PC-9 (cell line): ENCODE measurements around the gene C15orf62. TPM values are rescaled to one million over a fixed set of nuclear protein-coding genes. Genes with fewer than 3 reads are reported as not detected.

Source experiments
- BruUV-seq: library from RNA; stranded (reverse); fragments of 400-500 nt; replicated peaks from 2 replicates; lab custom pipeline; 2021; lab: Mats Ljungman, UMichigan
- CTCF ChIA-PET: fragments of 300-600 bp; sonication (Branson Sonifier 250); formaldehyde crosslinking; loops from one replicate; lab custom pipeline; 2022; ENCODE audit warnings: antibody characterized with exemption; lab: Charles Lee
- POLR2A ChIA-PET: fragments of 300-600 bp; sonication (Branson Sonifier 250); formaldehyde crosslinking; loops from one replicate; lab custom pipeline; 2022; ENCODE audit warnings: antibody characterized with exemption; ENCODE audit not compliant: unreplicated experiment; lab: Charles Lee
- DNase-seq, 2 experiments: peaks; one replicate each; pipeline versions ENCODE4 v3.0.0 to v3.0.0-alpha.2; 2015 to 2022; ENCODE audit warnings: mixed read lengths in 1 of 2
- H2AFZ ChIP-seq: fragments of 200-600 bp; sonication (generic); 2 replicates; pipeline ENCODE4 v1.8.1; 2017; ENCODE audit warnings: antibody characterized with exemption
- H3F3A ChIP-seq: fragments of 200-600 bp; sonication (generic); 2 replicates; pipeline ENCODE4 v1.8.1; 2017; ENCODE audit warnings: antibody characterized with exemption, mild to moderate bottlenecking, low read depth; ENCODE audit not compliant: insufficient read depth
- H3K27ac ChIP-seq: fragments of 200-600 bp; sonication (generic); 2 replicates; pipeline ENCODE4 v1.6.1; 2016; ENCODE audit warnings: mixed run types
- H3K27me3 ChIP-seq: fragments of 200-600 bp; sonication (generic); 2 replicates; pipeline ENCODE4 v1.6.1; 2016; ENCODE audit warnings: low read depth, mixed run types; ENCODE audit not compliant: insufficient read depth
- H3K36me3 ChIP-seq: fragments of 200-600 bp; sonication (generic); 2 replicates; pipeline ENCODE4 v1.6.1; 2016; ENCODE audit warnings: low read depth, mixed run types
- H3K4me1 ChIP-seq: fragments of 200-600 bp; sonication (generic); replicated peaks from 2 replicates; pipeline ENCODE4 v1.6.1; 2016; ENCODE audit warnings: mixed run types; ENCODE audit not compliant: insufficient read depth
- H3K4me2 ChIP-seq: fragments of 200-600 bp; sonication (generic); 2 replicates; pipeline ENCODE4 v1.6.1; 2017; ENCODE audit warnings: mixed run types
- H3K4me3 ChIP-seq: fragments of 200-600 bp; sonication (generic); 2 replicates; pipeline ENCODE4 v1.6.1; 2016; ENCODE audit warnings: mixed run types
- H3K79me2 ChIP-seq: fragments of 200-600 bp; sonication (generic); 2 replicates; pipeline ENCODE4 v1.6.1; 2017; ENCODE audit warnings: low read depth, mixed run types
- H3K9me2 ChIP-seq: fragments of 200-600 bp; sonication (generic); 2 replicates; pipeline ENCODE4 v1.8.1; 2017; ENCODE audit warnings: mild to moderate bottlenecking; ENCODE audit not compliant: insufficient read depth
- H3K9me3 ChIP-seq: fragments of 200-600 bp; sonication (generic); 2 replicates; pipeline ENCODE4 v1.8.1; 2016; ENCODE audit warnings: low read depth; ENCODE audit not compliant: insufficient read depth
- H4K20me1 ChIP-seq: fragments of 200-600 bp; sonication (generic); 2 replicates; pipeline ENCODE4 v1.8.1; 2017; ENCODE audit not compliant: insufficient read depth
- CTCF ChIP-seq: fragments of 200-600 bp; sonication (generic); conservative IDR thresholded peaks from 2 replicates; pipeline ENCODE4 v1.6.1; 2017; ENCODE audit warnings: mixed run types, antibody characterized with exemption, mild to moderate bottlenecking, moderate library complexity
- EZH2 ChIP-seq: fragments of 200-600 bp; sonication (generic); IDR thresholded peaks from 2 replicates; pipeline ENCODE4 v1.8.0; 2017; ENCODE audit warnings: antibody characterized with exemption, low read depth
- intact Hi-C: fragments of 100-400 bp; cut with micrococcal nuclease; formaldehyde crosslinking; loops from one replicate; pipeline ENCODE4 v1.10.0; 2022; ENCODE audit not compliant: unreplicated experiment
- total RNA-seq: library from RNA; stranded (reverse); gene quantifications from 2 replicates; pipeline ENCODE4 v1.2.3, GENCODE V29; 2021

C15orf62 gene
- total RNA-seq, 1 experiment from 2014 or later = 0.33 TPM

- H3K27ac ChIP-seq = peak overlapping the region; percentile 88
- peaks cover 37% of the 10 kb centered on the region for H3K79me2 ChIP-seq
- intact Hi-C loops = loop anchor here (1.0 kb wide), 1 partner anchor 14 kb away; the partner anchor contains the start of genes DNAJC17 and ZFYVE19
- no peaks in the 10 kb centered on the region for H4K20me1 ChIP-seq
- peaks cover 80% of the 10 kb centered on the region for H3K4me1 ChIP-seq
- no peaks in the 10 kb centered on the region for H3K9me2 ChIP-seq
- TF ChIP-seq EZH2 (no peak), CTCF (no peak)
- peaks cover 51% of the 10 kb centered on the region for H3F3A ChIP-seq
- no peak overlapping the region; the same call in 1 of the 2 replicates for H3K4me3 ChIP-seq
- H3K4me2 ChIP-seq = peak overlapping the region; percentile 67
- no TSS peak for BruUV-seq
- no peak overlapping the region for H2AFZ ChIP-seq
- no peaks in the 10 kb centered on the region; the same call in 1 of the 2 replicates for H3K36me3 ChIP-seq
- DNase-seq = peak; percentile 73 to 91
- ChIA-PET POLR2A (interaction anchor here (0.6 kb wide), 1 partner anchor 26 kb away, joined by 5 read pairs; no protein-coding TSS in a partner anchor), CTCF (no interaction called here)
- no peaks in the 10 kb centered on the region for H3K27me3 ChIP-seq
- H3K9me3 ChIP-seq = no peaks in the 10 kb centered on the region
Measured at GRCh38 chr15:40793216-40793989, 23.6 kb downstream of the C15orf62 start.

- H3F3A ChIP-seq = peaks cover 29% of the 10 kb centered on the region
- no peak overlapping the region; the same call in 1 of the 2 replicates for H3K4me3 ChIP-seq
- no peaks in the 10 kb centered on the region for H3K9me3 ChIP-seq
- H3K79me2 ChIP-seq = peaks cover 25% of the 10 kb centered on the region
- no peak overlapping the region for H2AFZ ChIP-seq
- no peaks in the 10 kb centered on the region for H3K27me3 ChIP-seq
- peak in 1 of 2 experiments; percentile 63 for DNase-seq
- POLR2A ChIA-PET = interaction anchor here (0.6 to 0.7 kb wide), 3 partner anchors 11 to 1695 kb away, joined by 3 to 11 read pairs (median 5); partner anchors contain the start of genes DNAJC17 and ZFYVE19
- peak overlapping the region; percentile 54 for H3K27ac ChIP-seq
- BruUV-seq = no TSS peak
- no peaks in the 10 kb centered on the region; the same call in 1 of the 2 replicates for H3K36me3 ChIP-seq
- H3K4me2 ChIP-seq = peak overlapping the region; percentile 13; the same call in 1 of the 2 replicates
- TF ChIP-seq EZH2 (no peak), CTCF (no peak)
- H4K20me1 ChIP-seq = no peaks in the 10 kb centered on the region
- peaks cover 54% of the 10 kb centered on the region for H3K4me1 ChIP-seq
- CTCF ChIA-PET = no interaction called here
- intact Hi-C loops = no loop called here
- no peaks in the 10 kb centered on the region for H3K9me2 ChIP-seq
Measured at GRCh38 chr15:40796041-40796440, 26.3 kb downstream of the C15orf62 start.

- H3K36me3 ChIP-seq = no peaks in the 10 kb centered on the region; the same call in 1 of the 2 replicates
- H2AFZ ChIP-seq = no peak overlapping the region
- DNase-seq = no peak
- peak overlapping the region; percentile 54 for H3K27ac ChIP-seq
- H3K9me3 ChIP-seq = no peaks in the 10 kb centered on the region
- POLR2A ChIA-PET = interaction anchor here (0.6 to 0.7 kb wide), 3 partner anchors 11 to 1695 kb away, joined by 3 to 11 read pairs (median 5); partner anchors contain the start of genes DNAJC17 and ZFYVE19
- H3K4me3 ChIP-seq = no peak overlapping the region; the same call in 1 of the 2 replicates
- H4K20me1 ChIP-seq = no peaks in the 10 kb centered on the region
- H3K4me1 ChIP-seq = peaks cover 49% of the 10 kb centered on the region
- no peaks in the 10 kb centered on the region for H3K27me3 ChIP-seq
- intact Hi-C loops = no loop called here
- BruUV-seq = no TSS peak
- H3K4me2 ChIP-seq = peak overlapping the region; percentile 13; the same call in 1 of the 2 replicates
- no peak for TF ChIP-seq EZH2
- H3K79me2 ChIP-seq = peaks cover 21% of the 10 kb centered on the region
- H3F3A ChIP-seq = peaks cover 29% of the 10 kb centered on the region
- CTCF ChIA-PET = no interaction called here
- no peaks in the 10 kb centered on the region for H3K9me2 ChIP-seq
Measured at GRCh38 chr15:40796512-40796911, 26.7 kb downstream of the C15orf62 start.
